Hematopoietic multipotent progenitor cell treated with erythropoietin and hydrocortisone succinate and interleukin-3 and kit ligand, for 15 days (in vitro differentiated cells): ENCODE data around the gene GBP5.
"Not testable (repeated sequence)": the region's sequence is repeated elsewhere in the genome, so short reads cannot be mapped to it uniquely, and the experiment has no call there.

Source experiments
- DNase-seq: peaks from one replicate; pipeline ENCODE4 v3.0.0-alpha.2; 2015; ENCODE audit warnings: low spot score

Gene GBP5

GRCh38 chr1:89272269-89273041 lies at the start of gene GBP5:
Gene GBP5 (minus strand): TSS chr1:89272860. CDS start chr1:89269555, 3,305 bp downstream.
- not testable (repeated sequence) for DNase-seq

GRCh38 chr1:89322402-89322801 lies 49.7 kb upstream of the GBP5 start:
- no peak for DNase-seq

GRCh38 chr1:89312572-89312971 lies 39.9 kb upstream of the GBP5 start:
- DNase-seq: no peak

GRCh38 chr1:89311757-89312156 lies 39.1 kb upstream of the GBP5 start:
- DNase-seq: no peak

- DNase-seq: no peak
Measured at GRCh38 chr1:89310976-89311375, 38.3 kb upstream of the GBP5 start.

- DNase-seq: no peak
Measured at GRCh38 chr1:89310505-89310904, 37.8 kb upstream of the GBP5 start.

- no peak for DNase-seq
Measured at GRCh38 chr1:89309828-89310227, 37.2 kb upstream of the GBP5 start.

- no peak for DNase-seq
Measured at GRCh38 chr1:89306273-89306672, 33.6 kb upstream of the GBP5 start.

- no peak for DNase-seq
Measured at GRCh38 chr1:89305493-89305892, 32.8 kb upstream of the GBP5 start.

GRCh38 chr1:89304572-89305230 lies 32.0 kb upstream of the GBP5 start:
- no peak for DNase-seq

- no peak for DNase-seq
Measured at GRCh38 chr1:89302697-89303332, 30.2 kb upstream of the GBP5 start.

GRCh38 chr1:89299739-89300463 lies 27.2 kb upstream of the GBP5 start:
- DNase-seq: not testable (repeated sequence)

GRCh38 chr1:89298461-89298860 lies 25.8 kb upstream of the GBP5 start:
- DNase-seq: no peak

GRCh38 chr1:89295187-89295586 lies 22.5 kb upstream of the GBP5 start:
- DNase-seq: no peak

GRCh38 chr1:89291276-89291675 lies 18.6 kb upstream of the GBP5 start:
- no peak for DNase-seq

GRCh38 chr1:89288051-89288340 lies 15.3 kb upstream of the GBP5 start:
- DNase-seq: no peak

GRCh38 chr1:89287181-89288050 lies 14.8 kb upstream of the GBP5 start:
- no peak for DNase-seq

- DNase-seq: no peak
Measured at GRCh38 chr1:89286549-89287180, 14.0 kb upstream of the GBP5 start.

GRCh38 chr1:89285745-89286380 lies 13.2 kb upstream of the GBP5 start:
- DNase-seq: no peak

GRCh38 chr1:89284078-89284763 lies 11.6 kb upstream of the GBP5 start:
- DNase-seq: not testable (repeated sequence)
